ENCODE data around the gene KCNK17.

GRCh38 chr6:39302669-39303424 is 11.4 kb downstream of the KCNK17 start:
- TF ChIP-seq CTCF (IDR thresholded peaks at IDR 0.05; ENCODE audit: insufficient read depth, low read depth, low read length) (peak; percentile 61), EZH2 (IDR thresholded peaks at IDR 0.05; ENCODE audit: insufficient read depth, low read length) (no peak)

Data from astrocyte (in vitro differentiated cells and primary cell).